ENCODE results near the gene ZNF571.

ZNF571 gene

GRCh38 chr19:37594304-37594981 is at the start of gene ZNF571, which contains the start of gene ZNF540:
TSS of gene ZNF571 (minus strand) at chr19:37594792. CDS start at chr19:37586676, 8,116 bp downstream.
TSS of gene ZNF540 (plus strand) at chr19:37594876. CDS start at chr19:37598448, 3,572 bp downstream.
- H3K27ac Mint-ChIP-seq = peak within 1 kb of the TSS; percentile 91
- peaks cover 19% of the 10 kb centered on the region for H3K4me1 Mint-ChIP-seq (ENCODE audit: low read depth)
- peaks cover 15% of the 10 kb centered on the region for H3K36me3 Mint-ChIP-seq (ENCODE audit: low read depth)
- peaks cover 62% of the 10 kb centered on the region for H3K9me3 Mint-ChIP-seq
- peak within 1 kb of the TSS; percentile 93 for H3K4me3 Mint-ChIP-seq
- H3K27me3 Mint-ChIP-seq (ENCODE audit: low read depth) = no peaks in the 10 kb centered on the region

GRCh38 chr19:37635076-37636056 is 40.8 kb upstream of the ZNF571 start:
- H3K27ac Mint-ChIP-seq = no peak overlapping the region
- no peaks in the 10 kb centered on the region for H3K27me3 Mint-ChIP-seq (ENCODE audit: low read depth)
- H3K9me3 Mint-ChIP-seq = peaks cover 54% of the 10 kb centered on the region
- no peak overlapping the region for H3K4me3 Mint-ChIP-seq
- H3K4me1 Mint-ChIP-seq (ENCODE audit: low read depth) = no peaks in the 10 kb centered on the region
- peaks cover 44% of the 10 kb centered on the region for H3K36me3 Mint-ChIP-seq (ENCODE audit: low read depth)

DNA sequence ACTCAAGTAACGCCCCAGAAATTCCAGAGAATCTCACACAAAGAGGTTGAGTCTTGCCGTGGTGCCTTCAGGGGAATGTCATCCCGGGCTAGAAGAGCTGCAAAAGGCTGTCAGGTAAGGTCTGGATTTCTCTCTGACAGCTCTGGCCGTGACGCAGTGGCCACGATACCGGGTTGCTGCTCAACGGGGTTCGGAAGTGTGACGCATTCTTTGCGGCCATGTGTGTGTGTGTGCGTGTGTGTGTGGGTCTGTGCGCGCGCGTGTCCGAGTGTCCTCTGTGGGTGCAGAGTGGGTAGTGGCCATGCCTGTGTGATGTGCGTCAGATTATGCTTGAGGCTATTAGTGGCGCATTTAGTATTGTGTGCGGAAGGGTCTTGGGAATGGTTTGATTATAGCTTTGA is 390 bp upstream of the ZNF571 start:
- Mint-ChIP-seq H3K27me3 (ENCODE audit: low read depth) (no peaks in the 10 kb centered on the region), H3K9me3 (peaks cover 61% of the 10 kb centered on the region), H3K4me1 (ENCODE audit: low read depth) (peaks cover 19% of the 10 kb centered on the region), H3K4me3 (peak overlapping the region; percentile 93), H3K27ac (peak overlapping the region; percentile 91), H3K36me3 (ENCODE audit: low read depth) (peaks cover 15% of the 10 kb centered on the region)

- Mint-ChIP-seq H3K36me3 (ENCODE audit: low read depth) (peaks cover 15% of the 10 kb centered on the region), H3K27ac (peak overlapping the region; percentile 91), H3K4me1 (ENCODE audit: low read depth) (peaks cover 19% of the 10 kb centered on the region), H3K9me3 (peaks cover 66% of the 10 kb centered on the region), H3K4me3 (peak overlapping the region; percentile 93), H3K27me3 (ENCODE audit: low read depth) (no peaks in the 10 kb centered on the region)
These were observed 642 bp downstream of the ZNF571 start for GRCh38 chr19:37593996-37594303.

DNA sequence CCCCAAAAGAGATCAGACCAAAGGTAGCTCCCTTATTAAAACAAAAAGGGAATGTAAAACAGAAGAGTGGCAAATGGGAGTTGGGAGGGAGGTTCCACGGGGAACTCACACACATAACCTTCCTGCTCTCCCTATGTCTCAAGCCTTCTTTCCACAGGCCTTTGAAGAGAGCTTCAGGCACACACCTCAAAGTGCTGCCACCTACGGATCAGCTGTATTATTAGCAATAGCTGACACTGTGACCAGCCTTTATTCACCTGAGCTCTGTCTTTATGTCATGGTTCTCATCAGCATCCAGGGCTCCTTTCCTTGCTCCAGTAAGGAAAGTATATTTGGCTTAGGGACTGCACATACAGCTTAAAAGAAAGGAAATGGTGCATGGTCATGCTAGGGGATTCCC is 11.3 kb downstream of the ZNF571 start:
- Mint-ChIP-seq H3K36me3 (ENCODE audit: low read depth) (peaks cover 12% of the 10 kb centered on the region), H3K9me3 (peaks cover 33% of the 10 kb centered on the region), H3K27ac (no peak overlapping the region), H3K4me3 (no peak overlapping the region), H3K27me3 (ENCODE audit: low read depth) (no peaks in the 10 kb centered on the region), H3K4me1 (ENCODE audit: low read depth) (no peaks in the 10 kb centered on the region)

- Mint-ChIP-seq H3K4me1 (ENCODE audit: low read depth) (no peaks in the 10 kb centered on the region), H3K4me3 (no peak overlapping the region), H3K27me3 (ENCODE audit: low read depth) (no peaks in the 10 kb centered on the region), H3K9me3 (peaks cover 55% of the 10 kb centered on the region), H3K27ac (no peak overlapping the region), H3K36me3 (ENCODE audit: low read depth) (peaks cover 18% of the 10 kb centered on the region)
These were observed 22.4 kb downstream of the ZNF571 start for GRCh38 chr19:37572203-37572602.

DNA sequence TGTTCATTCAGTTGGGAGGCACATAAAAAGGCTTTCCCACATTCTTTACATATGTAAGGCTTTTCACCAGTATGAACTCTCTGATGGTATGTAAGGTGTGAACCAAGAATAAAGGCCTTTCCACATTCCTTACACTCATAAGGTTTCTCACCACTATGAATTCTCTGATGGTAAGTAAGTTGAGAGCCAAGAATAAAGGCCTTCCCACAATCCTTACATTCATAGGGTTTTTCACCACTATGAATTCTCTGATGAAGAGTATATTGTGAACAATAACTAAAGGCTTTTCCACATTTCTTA is 29.3 kb downstream of the ZNF571 start:
- Mint-ChIP-seq H3K4me3 (no peak overlapping the region), H3K36me3 (ENCODE audit: low read depth) (peaks cover 29% of the 10 kb centered on the region), H3K9me3 (peaks cover 74% of the 10 kb centered on the region), H3K27me3 (ENCODE audit: low read depth) (no peaks in the 10 kb centered on the region), H3K4me1 (ENCODE audit: low read depth) (no peaks in the 10 kb centered on the region), H3K27ac (no peak overlapping the region)

DNA sequence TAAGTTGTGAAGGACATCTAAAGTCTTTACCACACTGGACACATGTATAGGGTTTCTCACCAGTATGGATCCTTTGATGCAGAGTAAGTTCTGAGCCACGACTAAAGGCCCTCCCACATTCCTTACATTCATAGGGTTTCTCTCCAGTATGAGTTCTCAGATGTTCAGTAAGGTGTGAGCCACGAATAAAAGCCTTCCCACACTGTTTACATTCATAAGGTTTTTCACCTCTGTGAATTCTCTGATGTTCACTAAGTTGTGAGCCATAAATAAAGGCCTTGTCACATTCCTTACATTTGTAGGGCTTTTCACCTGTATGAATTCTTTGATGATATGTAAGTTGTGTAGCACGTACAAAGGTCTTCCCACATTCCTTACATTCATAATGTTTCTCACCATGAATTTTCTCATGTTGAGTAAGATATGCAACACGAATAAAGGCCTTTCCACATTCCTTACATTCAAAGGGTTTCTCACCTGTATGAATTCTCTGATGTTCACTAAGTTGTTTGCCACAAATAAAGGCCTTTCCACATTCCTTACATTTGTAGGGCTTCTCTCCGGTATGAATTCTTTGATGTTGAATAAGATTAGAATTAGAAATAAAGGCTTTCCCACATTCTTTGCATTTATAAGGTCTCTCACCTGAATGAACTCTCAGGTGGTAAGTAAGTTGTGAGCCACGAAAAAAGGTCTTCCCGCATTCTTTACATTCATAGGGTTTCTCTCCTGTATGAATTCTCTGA is 29.8 kb downstream of the ZNF571 start:
- H3K4me3 Mint-ChIP-seq = no peak overlapping the region
- no peaks in the 10 kb centered on the region for H3K4me1 Mint-ChIP-seq (ENCODE audit: low read depth)
- peaks cover 29% of the 10 kb centered on the region for H3K36me3 Mint-ChIP-seq (ENCODE audit: low read depth)
- H3K9me3 Mint-ChIP-seq = peaks cover 71% of the 10 kb centered on the region
- no peaks in the 10 kb centered on the region for H3K27me3 Mint-ChIP-seq (ENCODE audit: low read depth)
- H3K27ac Mint-ChIP-seq = no peak overlapping the region

DNA sequence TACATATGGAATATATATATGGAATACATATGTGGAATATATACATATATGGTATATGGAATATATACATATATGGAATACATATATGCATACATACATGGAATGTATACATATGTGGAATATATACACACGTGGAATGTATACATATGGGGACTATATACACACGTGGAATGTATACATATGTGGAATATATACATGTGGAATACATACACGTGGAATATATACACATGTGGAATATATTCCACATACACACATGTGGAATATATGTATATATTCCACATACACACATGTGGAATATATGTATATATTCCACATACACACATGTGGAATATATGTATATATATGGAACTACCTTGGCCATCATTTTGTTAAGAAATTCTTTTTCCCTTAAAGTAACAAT is 31.1 kb downstream of the ZNF571 start:
- Mint-ChIP-seq H3K36me3 (ENCODE audit: low read depth) (peaks cover 26% of the 10 kb centered on the region), H3K27ac (no peak overlapping the region), H3K4me1 (ENCODE audit: low read depth) (no peaks in the 10 kb centered on the region), H3K27me3 (ENCODE audit: low read depth) (no peaks in the 10 kb centered on the region), H3K9me3 (peaks cover 71% of the 10 kb centered on the region), H3K4me3 (no peak overlapping the region)

DNA sequence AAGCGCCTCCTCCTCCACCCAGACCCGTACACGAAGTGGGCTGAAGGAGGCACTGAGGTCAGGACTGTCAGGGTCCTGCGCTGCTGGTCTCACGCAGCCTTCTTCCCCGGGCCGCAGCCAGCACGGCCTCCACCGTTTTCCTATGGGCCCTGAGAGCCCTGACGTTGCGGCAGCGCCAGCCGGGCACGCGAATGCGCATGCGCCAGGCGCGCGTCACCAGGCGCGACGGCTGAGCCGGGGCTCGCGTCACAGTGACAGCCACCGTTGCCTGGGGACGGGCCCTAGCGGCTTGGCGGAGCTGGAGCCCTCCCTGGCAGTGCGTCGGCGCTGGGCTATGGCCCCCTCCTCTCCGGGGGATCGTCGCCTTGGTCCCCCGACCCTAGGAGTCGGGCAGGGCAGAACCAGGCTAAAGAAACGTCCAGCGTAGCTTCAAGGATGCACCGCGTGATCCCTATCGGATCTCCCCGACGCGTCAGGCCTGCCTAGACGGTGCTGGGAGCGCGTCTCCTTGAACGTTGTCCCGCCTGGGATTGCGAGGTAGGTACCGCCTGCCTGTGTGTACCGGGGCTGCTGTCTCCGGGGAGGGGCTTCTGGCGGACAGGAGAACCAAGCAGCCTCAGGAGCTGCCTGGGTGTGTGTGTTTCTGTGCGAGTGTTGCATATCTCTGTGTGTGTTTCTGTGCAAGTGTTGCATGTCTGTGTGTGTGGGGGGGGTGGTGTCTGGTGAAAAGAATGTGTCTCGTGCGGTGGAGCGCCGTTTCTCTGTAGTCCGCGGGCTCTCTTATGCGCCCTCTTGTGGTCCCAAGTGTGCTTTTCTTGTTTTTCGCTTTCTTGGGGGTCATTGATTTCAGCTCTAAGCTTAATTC is 43.2 kb downstream of the ZNF571 start:
- Mint-ChIP-seq H3K4me3 (peak overlapping the region; percentile 93), H3K27me3 (ENCODE audit: low read depth) (no peaks in the 10 kb centered on the region), H3K9me3 (peaks cover 64% of the 10 kb centered on the region), H3K36me3 (ENCODE audit: low read depth) (peaks cover 11% of the 10 kb centered on the region), H3K27ac (peak overlapping the region; percentile 88), H3K4me1 (ENCODE audit: low read depth) (peaks cover 4% of the 10 kb centered on the region)

- peaks cover 7% of the 10 kb centered on the region for H3K36me3 Mint-ChIP-seq (ENCODE audit: low read depth)
These were observed 57.1 kb downstream of the ZNF571 start for GRCh38 chr19:37537391-37537947.

GRCh38 chr19:37519890-37520289 is 74.7 kb downstream of the ZNF571 start:
- Mint-ChIP-seq H3K4me1 (ENCODE audit: low read depth) (no peaks in the 10 kb centered on the region), H3K9me3 (peaks cover 48% of the 10 kb centered on the region), H3K4me3 (no peak overlapping the region), H3K36me3 (ENCODE audit: low read depth) (peaks cover 3% of the 10 kb centered on the region), H3K27me3 (ENCODE audit: low read depth) (no peaks in the 10 kb centered on the region), H3K27ac (no peak overlapping the region)

More at GRCh38 chr19:37537391-37537947, 57.1 kb downstream of the ZNF571 start:
- H3K9me3 Mint-ChIP-seq = peaks cover 64% of the 10 kb centered on the region
- H3K27me3 Mint-ChIP-seq (ENCODE audit: low read depth) = no peaks in the 10 kb centered on the region
- no peak overlapping the region for H3K4me3 Mint-ChIP-seq
- no peaks in the 10 kb centered on the region for H3K4me1 Mint-ChIP-seq (ENCODE audit: low read depth)
- H3K27ac Mint-ChIP-seq = no peak overlapping the region

All from T-helper 1 cell treated with Interleukin-12 subunit alpha and Interleukin-12 subunit beta and Interleukin-4 antibody, amounts not matched to agents 30 μg/mL and 1 μg/mL, for 36 hours (primary cell).